Inflammatory macrophage (primary cell): ENCODE data around the gene SEPTIN3.
"Not testable (repeated sequence)": the region's sequence is repeated elsewhere in the genome, so short reads cannot be mapped to it uniquely, and the experiment has no call there.

Source experiments
- DNase-seq, 2 donors: peaks; one replicate each; pipeline ENCODE4 v3.0.0-alpha.2; 2020 to 2022

Gene SEPTIN3

GRCh38 chr22:41943661-41944209, 25.5 kb upstream of the SEPTIN3 start:
- peak; percentile 17 to 46 for DNase-seq

GRCh38 chr22:41946629-41947423, 22.4 kb upstream of the SEPTIN3 start, which contains the start of gene CENPM:
TSS of gene CENPM (minus strand) at chr22:41947152. CDS start at chr22:41947076, 76 bp downstream.
- DNase-seq = peak; percentile 94

GRCh38 chr22:41947424-41948080, 21.7 kb upstream of the SEPTIN3 start:
- no peak for DNase-seq

- DNase-seq = no peak
Measured at GRCh38 chr22:41948142-41948541, 21.1 kb upstream of the SEPTIN3 start.

GRCh38 chr22:41948928-41949296, 20.3 kb upstream of the SEPTIN3 start:
- not testable (repeated sequence) for DNase-seq

DNA sequence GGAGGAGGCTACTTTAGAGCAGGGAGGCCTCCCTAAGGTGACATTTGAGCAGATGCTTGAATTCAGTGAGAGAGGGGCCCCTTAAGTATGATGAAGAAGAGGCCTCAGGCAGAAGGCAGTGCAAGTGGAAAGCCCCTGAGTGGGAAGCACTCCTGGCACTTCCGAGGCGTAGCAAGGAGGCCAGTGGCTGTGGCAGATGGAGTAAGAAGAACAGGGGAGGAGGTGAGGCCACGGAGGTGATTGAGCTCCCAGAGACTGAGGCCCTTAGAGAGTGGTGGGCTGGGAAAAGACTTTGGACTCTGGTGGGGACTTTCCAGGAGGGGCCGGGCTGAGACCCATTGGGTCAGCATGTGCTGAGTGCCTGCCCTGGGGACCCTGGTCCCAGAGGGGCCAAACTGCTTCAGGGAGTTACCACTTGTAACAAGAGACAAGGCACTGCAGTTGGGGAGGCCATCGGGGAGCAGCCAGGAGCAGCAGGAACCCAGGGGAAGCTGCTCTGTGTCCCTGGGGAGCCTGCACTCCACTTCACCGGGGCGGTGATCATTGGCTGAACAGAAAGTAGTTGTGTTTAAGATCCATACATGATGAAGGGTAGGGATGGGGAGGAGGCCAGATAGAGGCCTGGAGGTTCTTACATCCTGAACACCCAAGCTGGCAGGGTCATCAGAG, 19.8 kb upstream of the SEPTIN3 start:
- DNase-seq = no peak

GRCh38 chr22:41951898-41952474, 17.3 kb upstream of the SEPTIN3 start, which contains the start of gene SMIM45:
TSS of gene SMIM45 (plus strand) at chr22:41952150.
- no peak for DNase-seq

DNA sequence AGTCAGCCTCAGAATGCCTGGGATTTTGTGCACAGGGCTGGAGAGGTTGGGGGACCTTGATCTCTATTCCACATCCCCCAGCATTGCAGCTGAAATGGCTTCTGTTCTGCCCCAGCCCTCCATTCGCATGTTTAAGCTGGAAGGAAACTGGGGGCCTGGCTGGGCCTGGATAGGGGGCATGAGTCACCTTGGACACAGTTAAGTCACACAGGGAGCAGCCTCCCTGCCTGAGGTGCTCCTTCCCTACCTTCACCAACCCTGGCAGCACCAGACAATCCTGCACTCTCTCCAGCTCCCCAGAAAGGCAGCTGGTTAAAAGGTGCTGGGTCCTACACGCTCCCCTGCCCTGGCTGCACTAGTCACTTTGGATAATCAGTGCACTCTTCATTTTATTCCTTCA, 16.5 kb upstream of the SEPTIN3 start:
- DNase-seq = no peak

DNA sequence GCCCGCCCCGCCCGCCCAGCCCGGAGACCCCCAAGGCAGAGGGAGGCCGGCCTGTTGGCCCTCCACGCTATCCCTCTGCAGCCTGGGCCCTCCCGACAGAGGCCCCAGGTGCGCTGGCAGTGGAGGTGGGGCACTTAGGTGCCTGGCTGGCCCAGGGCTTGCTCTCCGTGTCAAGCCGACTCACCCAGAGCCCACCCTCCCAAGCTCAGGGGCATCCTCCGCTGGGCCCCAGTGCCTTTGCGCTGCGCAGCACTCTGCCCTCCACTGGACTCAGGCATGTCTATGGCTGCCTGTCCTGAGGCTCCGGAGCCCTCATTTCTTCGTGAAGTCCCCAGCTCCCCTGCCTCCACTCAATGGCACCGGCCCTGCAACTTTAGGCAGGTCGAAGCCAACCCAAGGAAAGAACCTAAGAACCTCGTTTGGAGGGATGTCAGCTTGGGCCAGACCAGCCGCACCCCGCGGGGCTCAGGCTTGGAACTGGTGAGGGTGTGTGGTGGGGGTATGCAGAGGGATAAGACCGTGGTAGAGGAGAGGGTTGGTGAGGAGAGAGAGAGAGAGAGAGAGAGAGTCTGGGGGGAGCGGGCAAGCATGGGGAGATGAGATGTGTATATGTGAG, 11.2 kb upstream of the SEPTIN3 start:
- DNase-seq = no peak

GRCh38 chr22:41963453-41964111, 5.7 kb upstream of the SEPTIN3 start:
- peak; percentile 24 to 40 for DNase-seq

- DNase-seq = no peak
Measured at GRCh38 chr22:41964112-41964491, 5.1 kb upstream of the SEPTIN3 start.

GRCh38 chr22:41966225-41966606, 3.0 kb upstream of the SEPTIN3 start:
- DNase-seq = no peak

GRCh38 chr22:41966607-41967240, 2.5 kb upstream of the SEPTIN3 start:
- DNase-seq = peak; percentile 83 to 87

GRCh38 chr22:41968601-41969000, 642 bp upstream of the SEPTIN3 start:
- DNase-seq = no peak

DNA sequence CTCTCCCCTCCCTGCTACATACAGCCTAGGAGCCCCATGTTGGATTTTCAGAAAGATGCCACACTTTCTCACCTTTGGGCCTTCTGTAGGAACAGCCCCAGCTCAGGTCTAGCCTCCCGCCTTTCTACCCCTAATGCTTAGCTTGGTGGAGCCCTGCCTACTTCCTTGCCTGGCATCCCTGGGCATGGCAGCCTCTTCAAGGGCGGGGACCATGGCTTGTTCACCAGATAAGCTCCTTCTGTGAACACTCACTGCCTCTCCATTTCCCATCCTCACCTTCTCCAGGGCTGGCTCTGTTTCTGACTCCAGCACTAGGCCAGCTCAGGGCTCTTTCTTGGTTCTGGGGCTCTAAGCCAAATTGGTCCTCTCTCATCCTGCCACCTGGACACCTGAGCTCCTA, 1.4 kb downstream of the SEPTIN3 start:
- DNase-seq = no peak

- no peak for DNase-seq
Measured at GRCh38 chr22:41971431-41971830, 2.2 kb downstream of the SEPTIN3 start.

GRCh38 chr22:41974691-41975290, 5.5 kb downstream of the SEPTIN3 start:
- no peak for DNase-seq

DNA sequence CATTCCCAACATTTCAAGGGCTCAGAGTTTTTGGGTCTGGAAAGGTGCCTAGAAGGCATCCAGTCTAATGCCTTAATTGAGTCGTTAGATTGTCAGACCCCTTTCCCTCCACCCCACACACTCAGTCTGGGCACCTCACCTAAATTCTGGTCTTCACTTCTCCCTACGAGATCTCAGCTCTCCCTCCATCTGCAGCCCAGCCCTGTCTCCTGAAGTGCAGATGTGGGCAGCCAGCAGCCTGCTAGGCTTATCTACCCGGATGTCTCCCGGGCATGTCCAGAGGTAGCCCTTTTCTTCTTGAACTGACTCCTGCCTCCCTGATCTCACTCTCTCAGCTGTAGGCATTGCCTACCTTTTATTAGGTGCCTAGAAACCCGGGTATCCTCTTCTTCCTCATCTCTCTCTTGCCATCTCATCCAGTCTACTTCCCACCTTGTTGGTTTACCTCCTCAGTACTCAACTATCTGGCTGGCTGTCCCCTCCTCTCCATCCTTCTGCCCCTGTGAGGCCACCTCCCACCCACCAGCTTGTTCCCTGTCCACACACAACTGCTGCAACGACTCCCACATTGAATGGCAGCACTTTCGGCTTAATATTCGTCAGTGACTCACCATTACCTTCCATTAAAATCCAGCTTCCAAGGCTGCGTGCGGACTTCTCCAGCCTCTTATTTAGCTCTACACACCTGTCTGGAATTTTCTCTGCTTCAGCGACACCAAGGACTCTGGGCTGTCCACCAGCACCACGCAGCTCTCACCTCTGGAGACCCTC, 6.2 kb downstream of the SEPTIN3 start:
- DNase-seq = no peak

- DNase-seq = no peak
Measured at GRCh38 chr22:41976070-41976901, 7.0 kb downstream of the SEPTIN3 start.
